Suprapubic skin (tissue), 3 donors: ENCODE results near the gene SYT5.

ENCODE experiments used
- EP300 ChIP-seq: sonication (generic); formaldehyde crosslinking; IDR thresholded peaks from one replicate; pipeline ENCODE4 v1.6.1; 2017; ENCODE audit warnings: antibody characterized with exemption
- TF ChIP-seq, protein P1 (sequence below), 2 donors: fragments of 200-600 bp in 1 of 2; fragments of 450-650 bp in 1 of 2; sonication (generic) in 1 of 2; IDR thresholded peaks; one replicate each; pipeline ENCODE4 v1.5.1; 2016 to 2019; ENCODE audit warnings: antibody characterized with exemption in 2 of 2, mild to moderate bottlenecking in 1 of 2, moderate library complexity in 1 of 2

DNA sequence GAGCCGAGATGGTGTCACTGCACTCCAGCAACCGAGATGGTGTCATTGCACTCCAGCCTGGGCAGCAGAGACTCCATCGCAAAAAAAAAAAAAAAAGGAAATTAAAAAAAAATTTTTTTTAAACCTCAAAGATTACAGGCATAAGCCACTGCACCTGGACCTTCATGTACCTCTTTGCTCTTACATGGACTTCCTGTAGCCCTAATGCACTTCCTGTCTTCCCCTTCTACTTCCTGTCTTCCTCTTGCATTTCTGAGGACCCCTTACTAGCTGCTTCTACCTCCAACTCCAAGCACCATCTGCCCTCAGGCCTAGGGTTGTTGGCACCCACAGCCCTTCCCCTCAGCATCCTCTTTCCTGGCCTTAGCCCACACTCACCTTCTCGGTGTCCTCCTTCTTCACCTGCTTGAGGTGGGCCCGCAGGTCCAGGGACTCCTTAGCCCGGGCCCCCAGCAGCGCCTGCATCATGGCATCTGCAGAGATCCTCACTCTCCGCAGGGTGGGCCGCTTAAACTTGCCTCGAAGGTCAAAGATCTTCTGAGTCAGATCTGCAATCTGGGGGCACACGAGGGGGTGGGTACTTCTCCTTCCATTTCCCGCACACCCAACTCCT lies 26.3 kb downstream of the SYT5 start:
- TF ChIP-seq, protein P1, sequence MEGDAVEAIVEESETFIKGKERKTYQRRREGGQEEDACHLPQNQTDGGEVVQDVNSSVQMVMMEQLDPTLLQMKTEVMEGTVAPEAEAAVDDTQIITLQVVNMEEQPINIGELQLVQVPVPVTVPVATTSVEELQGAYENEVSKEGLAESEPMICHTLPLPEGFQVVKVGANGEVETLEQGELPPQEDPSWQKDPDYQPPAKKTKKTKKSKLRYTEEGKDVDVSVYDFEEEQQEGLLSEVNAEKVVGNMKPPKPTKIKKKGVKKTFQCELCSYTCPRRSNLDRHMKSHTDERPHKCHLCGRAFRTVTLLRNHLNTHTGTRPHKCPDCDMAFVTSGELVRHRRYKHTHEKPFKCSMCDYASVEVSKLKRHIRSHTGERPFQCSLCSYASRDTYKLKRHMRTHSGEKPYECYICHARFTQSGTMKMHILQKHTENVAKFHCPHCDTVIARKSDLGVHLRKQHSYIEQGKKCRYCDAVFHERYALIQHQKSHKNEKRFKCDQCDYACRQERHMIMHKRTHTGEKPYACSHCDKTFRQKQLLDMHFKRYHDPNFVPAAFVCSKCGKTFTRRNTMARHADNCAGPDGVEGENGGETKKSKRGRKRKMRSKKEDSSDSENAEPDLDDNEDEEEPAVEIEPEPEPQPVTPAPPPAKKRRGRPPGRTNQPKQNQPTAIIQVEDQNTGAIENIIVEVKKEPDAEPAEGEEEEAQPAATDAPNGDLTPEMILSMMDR (IDR thresholded peaks at IDR 0.05), result no peak
- TF ChIP-seq EP300, result no peak
